Transverse colon (tissue), 4 donors: ENCODE measurements around the gene ITPKA.

ENCODE experiments used
- EP300 ChIP-seq: sonication (generic); formaldehyde crosslinking; IDR thresholded peaks from one replicate; pipeline ENCODE4 v1.6.1; 2017; ENCODE audit warnings: antibody characterized with exemption, low read depth
- POLR2A ChIP-seq: fragments of 450-650 bp; IDR thresholded peaks from one replicate; pipeline ENCODE4 v1.6.1; 2016; ENCODE audit warnings: antibody characterized with exemption, mild to moderate bottlenecking, moderate library complexity
- POLR2AphosphoS5 ChIP-seq, 3 donors: sonication (generic); formaldehyde crosslinking; IDR thresholded peaks; one replicate each; pipeline ENCODE4 v1.6.1; 2016; ENCODE audit warnings: antibody characterized with exemption in 3 of 3
- TF ChIP-seq, protein P1 (sequence below), 5 experiments: fragments of 200-600 bp in 3 of 5; fragments of 450-650 bp in 2 of 5; sonication (generic) in 3 of 5; IDR thresholded peaks; 1 replicate in 2 of 5; 2 replicates in 3 of 5; pipeline ENCODE4 v1.5.1; 2016 to 2017; ENCODE audit warnings: antibody characterized with exemption in 5 of 5, inconsistent platforms in 3 of 5, mild to moderate bottlenecking in 2 of 5, moderate library complexity in 1 of 5

DNA sequence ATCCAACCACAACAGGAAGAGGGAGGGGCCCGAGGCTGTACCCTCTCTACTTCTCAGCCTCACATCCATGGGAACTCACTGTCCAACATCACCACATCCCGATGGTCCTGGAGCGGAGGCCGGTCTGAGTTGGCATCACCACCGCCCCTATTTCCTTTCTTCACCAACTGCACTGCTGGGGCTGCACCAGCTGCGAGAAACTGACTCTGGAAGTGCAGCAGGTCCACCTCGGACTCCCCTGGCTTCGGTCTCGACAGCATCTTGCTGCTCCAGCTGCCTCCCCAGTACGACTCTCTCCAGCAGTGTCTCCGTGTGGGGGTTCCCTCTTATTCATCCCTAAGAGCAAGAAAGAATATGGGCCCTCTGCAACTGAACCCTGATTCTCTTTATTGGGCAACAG lies 43.2 kb downstream of the ITPKA start:
- TF ChIP-seq, protein P1, sequence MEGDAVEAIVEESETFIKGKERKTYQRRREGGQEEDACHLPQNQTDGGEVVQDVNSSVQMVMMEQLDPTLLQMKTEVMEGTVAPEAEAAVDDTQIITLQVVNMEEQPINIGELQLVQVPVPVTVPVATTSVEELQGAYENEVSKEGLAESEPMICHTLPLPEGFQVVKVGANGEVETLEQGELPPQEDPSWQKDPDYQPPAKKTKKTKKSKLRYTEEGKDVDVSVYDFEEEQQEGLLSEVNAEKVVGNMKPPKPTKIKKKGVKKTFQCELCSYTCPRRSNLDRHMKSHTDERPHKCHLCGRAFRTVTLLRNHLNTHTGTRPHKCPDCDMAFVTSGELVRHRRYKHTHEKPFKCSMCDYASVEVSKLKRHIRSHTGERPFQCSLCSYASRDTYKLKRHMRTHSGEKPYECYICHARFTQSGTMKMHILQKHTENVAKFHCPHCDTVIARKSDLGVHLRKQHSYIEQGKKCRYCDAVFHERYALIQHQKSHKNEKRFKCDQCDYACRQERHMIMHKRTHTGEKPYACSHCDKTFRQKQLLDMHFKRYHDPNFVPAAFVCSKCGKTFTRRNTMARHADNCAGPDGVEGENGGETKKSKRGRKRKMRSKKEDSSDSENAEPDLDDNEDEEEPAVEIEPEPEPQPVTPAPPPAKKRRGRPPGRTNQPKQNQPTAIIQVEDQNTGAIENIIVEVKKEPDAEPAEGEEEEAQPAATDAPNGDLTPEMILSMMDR (IDR thresholded peaks at IDR 0.05), result no peak
- TF ChIP-seq POLR2A (no peak), EP300 (no peak), POLR2AphosphoS5 (IDR thresholded peaks at IDR 0.05) (no peak)
